ENCODE results near the gene TRIL.
A peak's percentile ranks its signal among the peaks of the same experiment; 100 is the strongest.

TRIL gene

GRCh38 chr7:28939844-28940544, 18.1 kb downstream of the TRIL start:
- DNase-seq (ENCODE audit: low spot score) = no peak

- no peak for DNase-seq (ENCODE audit: low spot score)
These were observed 18.8 kb downstream of the TRIL start for GRCh38 chr7:28939367-28939766.

DNA sequence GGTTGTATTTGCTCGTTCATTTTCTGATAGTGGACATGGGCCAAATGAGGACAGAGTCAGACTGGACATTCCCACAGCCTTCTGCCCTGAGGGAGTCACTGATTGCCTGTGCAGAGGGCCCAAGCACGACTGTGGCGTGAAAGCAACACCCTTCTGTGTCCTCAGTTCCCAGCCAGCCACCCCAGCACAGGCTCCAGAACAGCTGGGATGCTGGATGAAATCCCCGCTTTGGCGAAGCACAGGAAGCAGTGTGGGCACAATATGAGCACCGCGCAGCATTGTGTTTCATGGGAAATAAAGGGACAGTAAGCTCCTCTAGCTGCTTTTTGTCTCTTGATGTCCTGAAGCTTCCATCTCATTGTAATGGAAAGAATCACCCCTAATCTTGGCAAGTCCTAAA, 20.5 kb downstream of the TRIL start:
- no peak for DNase-seq (ENCODE audit: low spot score)

DNA sequence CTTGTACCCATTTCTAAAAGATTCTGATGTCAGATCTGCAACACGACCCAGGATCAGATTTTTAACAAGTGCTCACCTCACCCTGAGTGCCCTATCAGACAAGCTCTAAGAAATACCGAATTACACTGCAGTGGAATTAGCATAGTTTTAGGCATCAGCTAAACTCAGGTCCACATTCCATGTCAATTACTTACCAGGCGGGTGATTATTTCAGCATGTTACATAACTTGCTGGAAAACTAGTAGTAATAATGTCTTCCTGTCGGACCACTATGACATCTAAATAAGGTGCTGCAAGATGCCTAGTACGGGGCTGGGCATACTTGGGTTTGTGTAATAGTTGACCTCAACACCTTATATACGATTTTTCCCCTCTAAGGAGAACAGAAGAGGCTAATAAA, 21.0 kb downstream of the TRIL start:
- DNase-seq (ENCODE audit: low spot score) = no peak

DNA sequence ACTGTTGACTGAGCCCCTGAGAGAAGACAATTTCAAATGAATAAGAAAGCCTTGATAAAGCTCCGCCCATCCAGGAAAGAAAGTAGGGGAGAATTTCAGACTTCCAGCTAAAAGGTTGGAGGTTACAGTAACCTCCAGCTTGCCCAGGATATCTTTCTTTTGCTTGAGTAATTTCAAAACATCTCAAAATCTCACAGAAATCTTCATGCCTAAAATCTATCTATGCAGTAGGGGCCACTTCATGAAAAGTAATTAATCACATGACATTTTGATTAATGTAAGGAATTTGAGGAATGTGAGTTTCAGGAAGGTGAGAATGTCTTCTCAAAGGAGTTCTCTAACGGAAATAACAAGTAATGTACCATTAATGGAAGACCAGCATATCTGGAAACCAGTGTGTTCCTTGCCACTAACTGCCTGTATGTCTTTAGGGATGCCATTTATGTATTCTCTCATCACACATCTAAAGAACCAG, 24.2 kb downstream of the TRIL start:
- DNase-seq (ENCODE audit: low spot score) = no peak

DNA sequence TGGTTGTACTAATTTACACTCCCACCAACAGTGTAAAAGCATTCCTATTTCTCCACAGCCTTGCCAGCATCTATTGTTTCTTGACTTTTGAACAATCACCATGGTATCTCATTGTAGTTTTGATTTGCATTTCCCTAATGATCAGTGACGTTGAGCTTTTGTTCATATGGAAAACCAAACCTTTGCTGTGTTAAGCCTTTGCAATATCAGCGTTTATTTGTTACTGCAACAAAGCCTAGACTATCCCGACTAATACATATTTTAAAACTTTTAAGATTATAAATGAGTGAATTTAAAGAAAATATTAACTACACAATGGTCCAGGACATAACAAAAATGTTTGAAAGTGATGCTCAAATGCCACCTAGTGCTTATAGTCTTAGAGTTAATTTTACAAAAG, 26.6 kb downstream of the TRIL start:
- no peak for DNase-seq (ENCODE audit: low spot score)

DNA sequence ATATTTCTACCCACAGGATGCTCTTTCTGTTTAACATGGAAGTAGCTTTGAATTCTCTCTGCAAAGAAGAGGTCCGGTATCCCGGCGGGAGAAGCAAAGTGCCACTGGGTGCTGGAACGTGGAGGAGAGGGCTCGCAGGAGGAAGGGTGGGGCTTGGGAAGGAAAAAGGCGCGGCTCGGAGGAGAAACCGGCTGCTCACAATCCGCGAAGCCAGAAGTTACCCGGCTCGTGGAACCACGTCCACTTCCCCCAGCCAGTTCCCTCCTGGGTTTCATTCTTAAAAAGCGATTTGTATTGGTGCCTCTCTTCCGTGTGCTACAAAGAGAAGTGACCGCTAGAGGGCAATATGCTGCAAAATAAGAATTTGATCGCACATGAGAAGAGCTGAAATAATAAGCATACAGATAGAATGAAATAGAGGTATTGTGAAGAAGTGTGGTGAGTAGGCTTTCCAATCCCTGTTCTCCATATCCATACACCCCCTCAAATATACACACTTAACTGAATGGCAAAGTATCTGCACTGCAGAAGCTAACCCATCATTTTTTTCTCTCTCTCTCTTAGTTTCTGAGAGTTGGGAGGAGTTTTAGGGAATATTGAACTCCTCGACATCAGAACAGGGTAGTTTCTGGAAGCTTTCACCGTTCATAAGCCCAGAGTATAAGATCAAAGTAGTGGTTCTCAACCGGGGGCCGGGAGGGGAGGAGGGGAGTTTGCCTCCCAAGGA, 31.1 kb downstream of the TRIL start:
- DNase-seq (ENCODE audit: low spot score) = peak; percentile 60

DNA sequence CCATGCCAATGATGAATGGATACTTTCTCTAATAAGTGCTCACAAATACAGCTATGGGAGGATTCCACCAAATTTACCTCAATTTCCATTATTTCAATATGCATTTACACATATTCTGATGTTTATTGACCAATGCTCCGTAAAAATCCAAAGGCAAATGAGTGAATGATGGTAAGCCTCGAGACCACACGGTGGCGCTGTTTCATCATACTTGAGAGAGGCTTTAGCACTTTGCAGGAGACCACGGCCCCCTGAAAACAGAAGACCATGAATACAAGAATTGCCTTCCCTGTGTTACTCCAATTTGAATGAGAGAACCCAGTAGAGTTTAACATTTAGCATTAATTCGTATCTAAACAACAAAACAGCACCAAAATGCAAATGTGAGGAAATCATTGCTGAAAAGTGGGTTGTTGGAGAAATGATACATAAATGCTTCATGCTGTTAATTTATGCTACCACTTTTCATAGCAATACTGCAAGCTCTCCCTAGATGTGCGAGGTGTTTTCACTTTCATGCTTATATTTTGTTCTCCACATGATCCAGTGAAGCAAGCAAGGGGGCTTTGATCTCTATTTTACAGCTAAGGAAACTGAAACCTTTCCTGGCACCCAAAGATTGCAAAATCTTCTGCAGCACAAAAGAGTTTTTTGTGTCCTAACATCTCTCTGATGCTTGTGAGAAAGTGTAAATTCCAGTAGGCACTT, 35.4 kb downstream of the TRIL start:
- DNase-seq (ENCODE audit: low spot score) = peak; percentile 64

DNA sequence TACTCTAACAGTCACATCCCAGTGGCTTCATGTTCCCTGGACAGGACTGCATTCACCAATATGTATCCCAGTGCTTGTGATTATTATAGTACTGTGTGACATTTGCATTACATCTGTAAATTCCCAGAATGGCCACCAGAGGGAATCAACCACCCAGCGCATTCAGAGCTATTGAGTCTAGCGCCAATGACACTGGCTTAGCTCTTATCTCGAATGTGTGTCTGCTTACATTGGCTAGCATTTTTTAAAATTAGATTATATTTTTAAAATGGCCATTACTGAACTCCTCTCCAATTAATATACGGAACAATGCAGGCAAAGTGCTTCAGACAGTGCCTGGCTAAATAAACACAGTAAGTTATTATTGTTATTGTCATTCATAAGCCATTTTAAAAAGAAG, 36.3 kb downstream of the TRIL start:
- peak; percentile 67 for DNase-seq (ENCODE audit: low spot score)

- DNase-seq (ENCODE audit: low spot score) = no peak
These were observed 37.7 kb downstream of the TRIL start for GRCh38 chr7:28920424-28920823.

DNA sequence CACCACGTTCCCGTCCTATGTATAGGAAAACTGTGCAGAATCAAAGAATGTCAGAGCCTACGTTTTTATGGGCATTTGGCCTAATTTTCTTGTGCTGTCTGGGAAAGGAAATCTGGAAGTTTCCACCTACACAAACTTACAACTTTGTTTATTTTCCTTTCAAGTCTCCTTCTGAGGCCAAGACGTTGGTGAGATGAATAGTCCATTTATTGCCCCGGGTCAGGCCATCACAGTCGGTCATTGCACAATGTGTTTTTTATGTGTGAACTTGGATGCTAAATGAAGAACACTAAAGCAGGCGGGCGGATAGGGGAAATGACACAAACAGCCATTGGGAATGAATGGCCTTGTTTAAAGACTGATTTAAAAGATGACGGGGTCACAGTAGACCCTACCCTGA, 38.6 kb downstream of the TRIL start:
- no peak for DNase-seq (ENCODE audit: low spot score)

DNA sequence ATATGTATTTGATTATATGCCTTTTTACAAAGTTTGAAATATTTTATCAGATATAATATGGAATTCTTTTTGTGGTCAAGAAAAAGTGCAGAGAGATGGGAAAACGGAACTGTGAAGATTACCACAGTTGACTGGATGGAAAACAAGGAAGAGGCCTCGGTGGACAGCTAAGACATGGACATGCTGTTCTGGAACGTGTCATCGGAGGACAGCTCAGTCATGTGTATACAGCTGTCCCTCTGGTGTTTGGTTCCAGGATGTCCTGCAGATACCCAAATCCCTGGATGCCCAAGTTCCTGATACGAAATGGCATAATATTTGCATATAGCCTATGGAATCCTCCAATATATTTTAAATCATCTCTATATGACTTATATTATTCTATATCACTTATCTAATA, 49.4 kb downstream of the TRIL start:
- no peak for DNase-seq (ENCODE audit: low spot score)

DNA sequence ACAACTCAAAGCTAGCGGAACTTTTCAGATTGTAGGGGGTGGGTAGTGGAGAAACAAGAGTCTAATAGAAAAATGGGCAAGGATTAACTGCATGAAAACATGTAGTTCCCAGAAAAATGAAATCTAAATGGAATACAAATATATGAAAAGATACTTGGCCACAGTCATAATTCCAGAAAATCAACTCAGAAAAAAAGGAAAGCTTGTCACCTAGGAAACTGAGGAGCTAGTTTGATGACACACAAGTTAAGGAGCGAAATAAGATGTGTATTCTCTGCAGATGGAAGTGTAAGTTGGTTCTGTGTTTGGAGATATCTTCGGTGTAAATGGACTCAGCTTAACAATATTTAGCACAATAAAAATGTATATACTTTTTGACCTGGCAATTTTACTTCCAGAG, 52.7 kb downstream of the TRIL start:
- no peak for DNase-seq (ENCODE audit: low spot score)

DNA sequence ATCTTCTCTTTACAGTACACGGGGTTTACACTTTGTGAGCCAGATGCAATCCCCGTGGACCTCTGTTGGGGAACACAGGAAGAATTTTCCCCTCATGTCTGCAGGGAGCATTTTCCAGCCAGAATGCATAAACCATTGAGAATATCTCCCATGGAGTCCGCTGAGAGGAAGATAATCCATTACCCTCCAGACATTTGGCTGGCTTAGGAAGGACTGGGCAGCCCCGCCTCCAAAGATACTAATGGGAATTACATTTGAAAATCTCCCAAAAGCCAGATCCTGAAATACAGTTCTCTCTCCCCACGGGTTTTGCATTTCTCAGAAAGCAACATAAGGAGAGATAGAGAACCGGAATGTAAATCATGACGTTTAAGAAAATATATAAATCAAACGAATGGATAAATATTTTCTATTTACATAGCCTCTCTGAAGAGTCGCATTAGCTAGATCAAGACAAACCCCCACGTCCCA, 53.5 kb downstream of the TRIL start:
- no peak for DNase-seq (ENCODE audit: low spot score)

- no peak for DNase-seq (ENCODE audit: low spot score)
These were observed 54.2 kb downstream of the TRIL start for GRCh38 chr7:28903730-28904577.
